ENCODE measurements around the gene SMOC2.

Gene SMOC2

GRCh38 chr6:168415098-168415992 lies 25.6 kb upstream of the SMOC2 start:
- DNase-seq, result no peak

DNA sequence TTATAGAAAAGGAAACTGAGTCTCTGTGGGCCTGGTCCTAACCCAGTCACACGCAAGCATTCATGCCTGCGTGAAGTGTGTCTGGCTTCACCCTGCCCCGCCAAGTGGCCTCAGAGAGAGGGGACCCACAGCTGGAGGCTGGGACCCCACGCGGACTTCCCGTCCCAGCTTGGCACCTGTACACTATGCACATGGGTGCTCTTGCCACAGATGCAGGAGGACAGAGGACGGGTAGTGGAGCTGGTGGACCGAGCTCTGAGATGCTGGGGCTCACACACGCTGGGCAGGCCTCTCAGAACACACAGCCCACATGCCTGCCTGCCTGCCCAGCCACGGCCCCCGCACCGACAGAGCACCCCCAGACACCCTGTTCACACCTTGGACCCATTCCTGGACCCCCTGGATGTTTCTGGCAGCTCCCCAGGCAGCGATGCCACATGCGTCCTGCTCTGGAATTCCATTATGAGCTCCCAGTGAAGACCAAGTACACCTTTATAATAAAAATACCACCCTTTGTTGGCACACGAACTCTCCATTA lies 24.9 kb upstream of the SMOC2 start:
- no peak for DNase-seq

- no peak for DNase-seq
Observed at GRCh38 chr6:168416531-168416930, 24.5 kb upstream of the SMOC2 start.

DNA sequence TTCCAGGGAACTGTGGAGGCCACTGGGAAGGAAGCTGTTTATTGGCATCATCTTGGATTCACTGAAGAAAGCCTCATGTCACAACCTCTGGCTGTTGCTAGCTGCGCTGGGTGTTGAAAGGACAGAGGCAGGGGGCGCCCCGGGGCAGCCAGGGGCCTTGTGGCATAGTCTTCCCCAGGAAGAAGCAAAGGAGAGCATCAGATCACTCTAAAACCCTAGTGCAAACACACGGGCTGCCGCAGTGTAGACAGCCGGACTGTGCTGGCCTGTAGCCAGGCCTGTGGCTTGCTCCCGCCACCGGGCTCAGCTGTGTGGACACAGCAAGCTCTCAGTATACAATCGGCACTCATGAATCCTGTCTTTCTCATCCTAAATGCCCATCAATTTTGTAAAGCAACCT lies 23.8 kb upstream of the SMOC2 start:
- no peak for DNase-seq

- DNase-seq, result no peak
Observed at GRCh38 chr6:168417679-168418557, 23.1 kb upstream of the SMOC2 start.

GRCh38 chr6:168418711-168419121 lies 22.3 kb upstream of the SMOC2 start:
- DNase-seq, result no peak

- no peak for DNase-seq
Observed at GRCh38 chr6:168419569-168419968, 21.4 kb upstream of the SMOC2 start.

- DNase-seq, result no peak
Observed at GRCh38 chr6:168420084-168420483, 20.9 kb upstream of the SMOC2 start.

DNA sequence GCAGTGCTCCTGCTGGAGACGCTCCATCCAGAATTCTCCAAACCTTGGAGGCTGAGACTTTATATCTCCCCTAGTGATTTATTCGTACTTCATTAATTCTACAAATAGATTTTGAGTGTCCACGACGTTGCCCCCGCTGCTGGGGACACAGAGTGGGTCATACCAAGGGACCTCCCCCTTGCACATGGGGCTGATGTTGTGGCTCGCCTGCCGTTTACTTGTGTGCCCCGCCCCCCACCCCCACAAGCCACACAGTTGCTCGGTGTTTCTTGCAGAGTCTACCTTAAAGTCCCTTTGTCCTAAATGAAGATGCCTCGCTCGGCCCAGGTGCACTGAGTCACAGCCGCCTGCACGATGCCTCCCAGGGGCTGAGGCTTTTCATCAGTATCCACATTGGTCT lies 20.3 kb upstream of the SMOC2 start:
- DNase-seq, result no peak

- DNase-seq, result no peak
Observed at GRCh38 chr6:168427184-168427583, 13.8 kb upstream of the SMOC2 start.

DNA sequence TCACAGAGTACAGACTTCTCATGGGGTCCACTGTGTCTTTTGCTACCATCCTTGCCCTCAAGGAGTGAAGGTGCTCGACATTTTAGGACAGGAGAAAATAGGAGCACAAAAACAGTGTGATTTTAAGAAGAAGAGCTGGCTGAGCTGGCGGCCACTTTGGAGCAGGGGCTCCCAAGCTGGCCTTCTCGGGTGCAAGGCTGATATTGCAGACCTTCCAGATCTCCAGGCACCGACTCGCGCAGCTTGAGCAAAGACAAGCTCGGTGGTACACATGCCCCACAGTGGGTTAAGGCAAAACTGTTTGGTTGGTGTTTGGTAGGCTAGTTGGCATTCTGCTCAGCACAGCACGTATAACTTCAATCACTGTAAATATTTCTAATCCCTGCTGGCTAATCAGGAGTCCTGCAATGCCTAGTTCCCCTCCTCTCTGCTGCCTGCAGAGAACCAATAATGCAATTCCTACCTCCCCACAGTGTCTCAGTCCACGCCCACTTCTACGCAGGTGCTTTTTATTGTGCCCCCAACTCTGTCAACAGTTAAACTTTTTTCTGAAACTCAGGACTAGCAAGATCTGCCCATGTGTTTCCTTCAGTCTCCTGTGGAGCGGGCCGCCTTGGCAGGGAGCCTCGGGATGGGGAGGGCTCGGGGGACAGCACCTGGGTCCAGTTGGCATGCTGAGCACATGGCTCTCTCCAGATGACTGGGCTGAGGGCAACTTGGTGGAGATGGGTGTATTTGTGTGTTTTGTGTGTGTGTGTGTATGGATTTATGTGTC lies 12.7 kb upstream of the SMOC2 start:
- DNase-seq, result no peak

DNA sequence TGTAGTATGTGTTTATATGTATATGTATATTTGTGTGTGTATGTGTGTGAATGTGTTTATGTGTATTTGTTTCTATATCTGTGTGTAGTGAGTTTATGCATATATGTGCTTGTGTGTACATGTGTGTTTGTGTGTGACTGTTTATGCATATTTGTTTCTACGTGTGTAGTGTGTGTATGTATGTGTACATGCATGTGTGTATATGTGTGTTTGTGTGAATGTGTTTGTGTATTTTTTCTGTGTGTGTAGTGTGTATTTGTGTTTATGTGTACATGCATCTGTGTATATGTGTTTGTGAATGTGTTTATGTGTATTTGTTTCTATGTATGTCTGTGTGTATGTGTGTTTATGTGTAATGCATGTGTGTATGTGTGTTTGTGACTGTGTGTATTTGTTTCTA lies 12.1 kb upstream of the SMOC2 start:
- DNase-seq, result no peak

GRCh38 chr6:168432196-168432595 lies 8.8 kb upstream of the SMOC2 start:
- DNase-seq, result no peak

- DNase-seq, result no peak
Observed at GRCh38 chr6:168433898-168434297, 7.1 kb upstream of the SMOC2 start.

GRCh38 chr6:168434505-168434904 lies 6.5 kb upstream of the SMOC2 start:
- DNase-seq, result no peak

DNA sequence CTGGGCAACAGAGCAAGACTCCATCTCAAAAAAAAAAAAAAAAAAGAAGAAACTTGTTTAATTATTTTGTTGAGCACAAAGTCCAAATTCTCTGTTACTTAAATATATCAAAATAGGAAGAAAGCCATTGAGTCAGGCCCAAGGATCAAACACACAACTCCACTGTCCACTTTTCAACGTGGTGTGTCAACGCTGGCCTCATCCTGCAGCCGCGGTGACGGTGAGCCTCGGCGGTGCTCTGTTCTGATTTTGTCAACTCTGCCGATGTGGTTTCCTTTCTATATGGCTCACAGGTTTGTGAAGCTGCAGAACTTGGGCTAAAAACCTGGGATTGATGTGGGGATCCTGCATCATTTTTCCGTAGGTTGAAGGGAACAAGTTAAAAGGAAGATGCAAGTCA lies 3.2 kb upstream of the SMOC2 start:
- DNase-seq, result no peak

GRCh38 chr6:168438783-168439520 lies 2.0 kb upstream of the SMOC2 start:
- no peak for DNase-seq

GRCh38 chr6:168439794-168440450 lies 1.1 kb upstream of the SMOC2 start:
- DNase-seq, result no peak

DNA sequence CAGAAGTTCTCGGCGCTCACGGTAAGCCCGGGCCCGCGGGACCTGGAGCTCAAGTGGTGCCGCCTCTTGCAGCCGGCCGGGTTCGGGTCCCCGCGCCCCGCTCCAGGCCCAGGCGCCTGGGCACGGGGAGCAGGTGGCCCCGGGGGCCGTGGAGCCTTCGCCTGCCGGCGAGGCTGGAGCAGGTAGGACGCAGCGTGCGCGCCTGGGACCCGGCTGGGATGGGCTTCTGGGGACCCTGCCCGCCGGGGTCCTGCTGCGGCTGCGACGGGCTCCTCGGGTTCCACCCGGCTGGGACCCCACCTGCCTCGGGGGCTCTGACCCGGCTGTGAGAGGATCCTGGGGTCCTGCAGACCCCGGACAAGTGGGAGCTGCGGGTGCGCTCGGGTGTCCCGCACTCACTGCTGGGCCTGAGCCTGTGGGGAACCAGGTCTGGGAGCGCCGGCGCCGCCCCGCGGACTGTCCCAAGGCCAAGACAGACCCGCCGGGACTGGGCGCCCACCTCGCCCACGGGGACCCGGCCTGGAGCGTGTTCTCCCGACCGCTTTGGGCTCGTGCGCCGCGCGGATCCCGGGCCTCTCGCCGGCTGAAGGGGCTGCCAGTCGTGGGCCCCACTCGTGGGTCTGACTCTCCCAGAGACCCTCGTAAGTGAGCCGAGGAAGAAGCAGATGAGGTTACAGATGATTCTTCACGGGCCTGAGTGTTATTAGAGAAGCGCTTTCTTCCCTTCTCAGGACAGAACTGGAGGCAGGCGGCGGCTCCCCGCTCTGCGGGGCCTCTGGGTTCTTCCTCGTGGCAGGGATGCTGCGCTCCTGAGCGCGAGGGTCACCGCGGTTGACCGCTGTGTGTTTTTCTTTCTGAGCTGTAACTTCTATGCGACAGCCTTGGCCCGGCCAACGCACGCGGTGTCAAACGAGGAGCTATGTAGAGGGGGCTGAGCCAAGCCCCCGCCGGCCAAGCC lies 729 bp downstream of the SMOC2 start:
- DNase-seq, result no peak

GRCh38 chr6:168442646-168443045 lies 1.7 kb downstream of the SMOC2 start:
- no peak for DNase-seq
